Memory B cell (primary cell): Measurements from ENCODE around the gene EYA2.

Experiments used
- ATAC-seq: fragments of 150-1000 bp; cut with Tn5 transposase; 2 replicates; pipeline ENCODE4 v1.10.0; 2021; ENCODE audit warnings: low read depth, mild to moderate bottlenecking, moderate library complexity
- DNase-seq, 2 donors: peaks; one replicate each; pipeline ENCODE4 v3.0.0; 2022; ENCODE audit warnings: low spot score in 2 of 2
- H3K27ac Mint-ChIP-seq: one replicate; pipeline ENCODE4 v1.8.0; 2022; ENCODE audit warnings: mild to moderate bottlenecking, moderate library complexity, mixed read lengths
- H3K27me3 Mint-ChIP-seq: one replicate; pipeline ENCODE4 v1.8.0; 2022; ENCODE audit warnings: mixed read lengths
- H3K36me3 Mint-ChIP-seq: one replicate; pipeline ENCODE4 v1.8.0; 2022; ENCODE audit warnings: mild to moderate bottlenecking, mixed read lengths
- H3K4me1 Mint-ChIP-seq: one replicate; pipeline ENCODE4 v1.8.0; 2022; ENCODE audit warnings: mixed read lengths
- H3K4me3 Mint-ChIP-seq: one replicate; pipeline ENCODE4 v1.8.0; 2022; ENCODE audit warnings: mild to moderate bottlenecking, moderate library complexity, mixed read lengths
- H3K9me3 Mint-ChIP-seq: one replicate; pipeline ENCODE4 v1.8.0; 2022; ENCODE audit warnings: mixed read lengths

The EYA2 gene

DNA sequence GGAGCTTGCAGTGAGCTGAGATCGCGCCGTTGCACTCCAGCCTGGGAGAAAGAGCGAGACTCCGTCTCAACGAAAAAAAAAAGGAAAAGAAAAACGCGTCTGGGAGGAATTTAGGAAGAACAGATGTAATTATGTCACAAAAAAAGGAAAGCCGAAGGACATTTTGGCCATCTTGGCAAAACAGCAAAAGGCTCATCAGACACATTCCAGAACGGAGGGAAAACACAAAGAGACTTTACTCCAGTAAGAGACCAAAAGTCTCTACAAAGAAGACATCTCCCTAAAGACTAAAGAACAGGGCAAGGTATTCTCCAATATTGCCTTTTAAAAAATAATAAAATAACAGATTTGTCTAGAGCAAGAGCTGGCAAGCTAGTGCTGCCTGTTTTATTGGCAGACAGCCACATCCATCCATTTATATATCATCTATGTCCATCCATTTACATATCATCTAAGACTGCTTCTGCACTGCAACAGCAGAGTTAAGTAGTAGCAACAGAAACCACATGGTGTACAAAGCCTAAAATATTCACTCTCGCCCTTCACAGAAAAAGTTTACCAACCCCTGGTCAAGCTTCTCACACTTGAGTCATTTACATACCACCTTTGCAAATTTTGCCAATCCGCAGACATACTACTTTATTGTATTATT lies 328.0 kb downstream of the EYA2 start:
- no peak overlapping the region for H3K27ac Mint-ChIP-seq
- peaks cover 12% of the 10 kb centered on the region for H3K4me1 Mint-ChIP-seq
- H3K36me3 Mint-ChIP-seq: peaks cover 39% of the 10 kb centered on the region
- H3K27me3 Mint-ChIP-seq: no peaks in the 10 kb centered on the region
- ATAC-seq (no peak), DNase-seq (no peak)
- no peak overlapping the region for H3K4me3 Mint-ChIP-seq
- no peaks in the 10 kb centered on the region for H3K9me3 Mint-ChIP-seq

DNA sequence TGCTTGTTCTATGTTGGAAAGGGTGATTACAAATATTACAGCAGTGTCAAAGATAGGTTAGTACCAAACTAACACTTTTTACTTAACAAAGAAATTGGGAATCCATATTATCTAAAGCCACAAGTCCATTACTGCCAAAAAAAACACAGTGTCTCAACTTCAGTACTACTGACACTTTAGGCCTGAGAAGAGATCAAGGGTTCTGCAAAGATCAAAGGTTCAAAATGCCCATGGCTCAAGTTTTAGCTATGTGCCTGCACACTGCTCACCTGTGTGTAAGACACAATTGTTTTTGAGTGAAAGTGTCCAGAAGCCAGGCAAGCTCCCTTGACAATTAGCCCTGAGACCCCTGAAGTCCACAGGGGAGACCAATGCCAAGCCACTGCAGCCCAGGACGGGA lies 329.3 kb downstream of the EYA2 start:
- ATAC-seq: no peak
- H3K9me3 Mint-ChIP-seq: no peaks in the 10 kb centered on the region
- DNase-seq: no peak
- no peak overlapping the region for H3K27ac Mint-ChIP-seq
- H3K27me3 Mint-ChIP-seq: no peaks in the 10 kb centered on the region
- H3K4me3 Mint-ChIP-seq: no peak overlapping the region
- H3K4me1 Mint-ChIP-seq: peaks cover 9% of the 10 kb centered on the region
- peaks cover 31% of the 10 kb centered on the region for H3K36me3 Mint-ChIP-seq

DNA sequence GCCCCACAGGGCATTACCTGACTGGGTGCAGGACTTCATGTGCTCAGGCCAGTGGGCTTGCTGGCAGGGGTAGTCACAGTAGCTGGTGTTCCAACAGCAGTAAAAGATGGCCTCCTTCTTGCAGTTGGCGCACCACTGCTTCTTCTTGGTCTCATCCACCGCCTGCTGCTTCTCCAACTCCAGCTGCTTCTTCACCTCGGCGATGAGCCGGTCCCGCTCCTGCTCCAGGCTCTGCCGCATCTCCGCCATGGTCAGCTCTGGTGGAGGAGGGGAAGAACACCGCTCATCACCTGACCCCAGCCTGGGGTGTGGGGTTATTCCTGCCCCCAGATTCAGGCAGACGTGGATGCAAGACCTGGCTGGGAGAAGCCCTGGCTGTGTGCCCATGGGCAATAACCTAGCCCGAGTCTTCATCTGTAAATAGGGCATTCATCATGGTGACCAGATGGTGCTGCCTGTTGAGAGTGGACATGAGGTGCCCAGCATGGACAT lies 329.7 kb downstream of the EYA2 start:
- Mint-ChIP-seq H3K36me3 (peaks cover 31% of the 10 kb centered on the region), H3K27ac (peak overlapping the region; percentile 48), H3K27me3 (no peaks in the 10 kb centered on the region), H3K4me3 (no peak overlapping the region), H3K9me3 (no peaks in the 10 kb centered on the region), H3K4me1 (peaks cover 9% of the 10 kb centered on the region)
- no peak for ATAC-seq
- no peak for DNase-seq

DNA sequence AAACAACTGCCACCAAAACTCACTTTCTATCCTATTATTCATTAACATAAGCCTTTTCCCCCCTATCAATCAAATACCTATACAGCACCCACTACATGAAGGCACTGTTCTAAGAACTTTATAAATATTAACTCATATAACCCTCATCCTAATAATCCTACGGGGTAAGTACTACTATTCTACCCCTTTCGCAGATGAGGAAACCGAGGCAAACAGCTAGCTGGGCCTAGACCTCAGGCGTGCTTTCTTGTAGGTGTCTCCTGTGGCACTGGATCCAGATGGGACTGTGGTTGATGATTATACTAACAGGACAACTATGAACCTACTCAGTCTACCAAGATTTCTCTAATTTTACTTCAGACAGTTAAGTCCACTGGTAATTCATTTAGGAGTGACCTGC lies 330.2 kb downstream of the EYA2 start:
- H3K27me3 Mint-ChIP-seq: no peaks in the 10 kb centered on the region
- H3K36me3 Mint-ChIP-seq: peaks cover 30% of the 10 kb centered on the region
- peak overlapping the region; percentile 48 for H3K27ac Mint-ChIP-seq
- no peak overlapping the region for H3K4me3 Mint-ChIP-seq
- H3K9me3 Mint-ChIP-seq: no peaks in the 10 kb centered on the region
- H3K4me1 Mint-ChIP-seq: peaks cover 9% of the 10 kb centered on the region
- ATAC-seq: no peak
- no peak for DNase-seq

DNA sequence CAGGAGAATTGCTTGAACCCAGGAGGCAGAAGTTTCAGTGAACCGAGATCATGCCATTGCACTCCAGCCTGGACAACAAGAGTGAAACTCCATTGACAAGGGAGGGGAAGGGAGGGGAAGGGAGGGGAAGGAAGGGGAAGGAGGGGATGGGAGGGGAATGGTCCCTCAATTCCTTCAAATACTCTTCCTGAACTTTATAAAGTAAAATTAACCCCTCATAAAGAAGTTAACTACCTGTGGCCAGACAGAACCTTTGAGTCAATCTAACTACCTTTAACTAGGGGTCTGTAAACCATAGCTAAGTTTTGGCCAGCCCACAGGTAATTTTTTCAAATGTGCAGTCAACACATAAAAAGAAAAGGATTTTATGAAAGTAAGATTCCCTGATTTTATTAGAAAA lies 330.8 kb downstream of the EYA2 start:
- Mint-ChIP-seq H3K9me3 (no peaks in the 10 kb centered on the region), H3K4me1 (peaks cover 7% of the 10 kb centered on the region), H3K4me3 (no peak overlapping the region), H3K27me3 (no peaks in the 10 kb centered on the region), H3K36me3 (peaks cover 27% of the 10 kb centered on the region), H3K27ac (no peak overlapping the region)
- DNase-seq: no peak
- ATAC-seq: no peak

DNA sequence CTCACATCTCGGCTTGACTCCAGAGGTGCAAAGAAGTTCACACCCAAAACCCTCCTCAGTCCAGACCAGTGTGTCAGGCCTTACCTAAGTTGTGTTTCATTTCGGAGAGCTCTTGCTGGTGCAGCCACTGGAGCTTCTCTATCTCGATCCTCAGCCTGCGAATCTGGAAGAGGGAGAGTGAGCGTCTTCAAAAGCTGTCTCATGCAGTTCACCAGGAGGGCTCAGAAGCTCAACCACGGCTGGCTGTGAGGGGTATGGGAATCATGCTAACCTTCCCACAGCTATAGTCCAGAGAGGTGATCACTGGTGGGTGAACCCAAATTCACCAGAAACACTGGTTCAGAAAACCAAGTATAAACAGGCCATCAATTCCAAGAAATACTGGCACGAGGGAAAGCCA lies 332.5 kb downstream of the EYA2 start:
- Mint-ChIP-seq H3K27me3 (no peaks in the 10 kb centered on the region), H3K4me1 (no peaks in the 10 kb centered on the region), H3K36me3 (peaks cover 27% of the 10 kb centered on the region), H3K9me3 (no peaks in the 10 kb centered on the region), H3K27ac (no peak overlapping the region), H3K4me3 (no peak overlapping the region)
- no peak for DNase-seq
- ATAC-seq: no peak

DNA sequence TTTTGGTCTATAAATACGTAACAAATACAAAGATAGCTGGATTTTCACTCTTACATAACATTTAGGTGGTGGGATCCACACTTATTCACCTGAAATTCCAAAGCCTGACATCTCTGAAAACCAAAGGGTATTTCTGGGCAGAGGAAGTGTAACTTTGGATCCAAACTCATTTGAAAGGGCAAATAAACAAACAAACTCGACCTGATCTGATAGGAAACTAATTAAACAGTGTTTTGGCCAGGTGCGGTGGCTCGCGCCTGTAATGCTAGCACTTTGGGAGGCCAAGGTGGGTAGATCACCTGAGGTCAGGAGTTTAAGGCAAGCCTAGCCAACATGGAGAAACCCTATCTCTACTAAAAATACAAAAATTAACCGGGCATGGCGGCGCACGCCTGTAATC lies 332.9 kb downstream of the EYA2 start:
- no peak for DNase-seq
- H3K9me3 Mint-ChIP-seq: no peaks in the 10 kb centered on the region
- no peak overlapping the region for H3K4me3 Mint-ChIP-seq
- ATAC-seq: no peak
- no peak overlapping the region for H3K27ac Mint-ChIP-seq
- peaks cover 23% of the 10 kb centered on the region for H3K36me3 Mint-ChIP-seq
- no peaks in the 10 kb centered on the region for H3K27me3 Mint-ChIP-seq
- H3K4me1 Mint-ChIP-seq: no peaks in the 10 kb centered on the region

DNA sequence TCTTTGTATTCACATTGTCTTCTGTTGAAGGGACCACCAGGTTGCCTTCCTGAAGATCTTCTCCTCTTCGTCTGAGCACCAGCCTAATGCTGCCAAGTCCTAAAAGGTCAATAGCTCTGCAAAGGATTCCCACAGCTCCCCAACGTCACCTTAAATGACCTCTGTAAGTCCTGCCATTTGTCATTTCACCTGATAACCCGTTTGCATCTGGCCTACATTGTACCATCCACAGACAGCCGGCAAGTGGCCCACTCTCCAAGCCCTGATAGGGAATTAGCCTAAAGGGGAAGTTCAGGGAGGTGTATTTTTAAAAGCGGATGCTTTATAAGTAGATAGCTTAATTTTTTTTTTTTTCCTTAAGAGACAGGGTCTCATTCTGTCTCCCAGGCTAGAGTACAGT lies 334.0 kb downstream of the EYA2 start:
- Mint-ChIP-seq H3K4me3 (no peak overlapping the region), H3K27ac (peak overlapping the region; percentile 72), H3K4me1 (no peaks in the 10 kb centered on the region), H3K27me3 (no peaks in the 10 kb centered on the region), H3K9me3 (no peaks in the 10 kb centered on the region), H3K36me3 (peaks cover 20% of the 10 kb centered on the region)
- no peak for ATAC-seq
- no peak for DNase-seq

DNA sequence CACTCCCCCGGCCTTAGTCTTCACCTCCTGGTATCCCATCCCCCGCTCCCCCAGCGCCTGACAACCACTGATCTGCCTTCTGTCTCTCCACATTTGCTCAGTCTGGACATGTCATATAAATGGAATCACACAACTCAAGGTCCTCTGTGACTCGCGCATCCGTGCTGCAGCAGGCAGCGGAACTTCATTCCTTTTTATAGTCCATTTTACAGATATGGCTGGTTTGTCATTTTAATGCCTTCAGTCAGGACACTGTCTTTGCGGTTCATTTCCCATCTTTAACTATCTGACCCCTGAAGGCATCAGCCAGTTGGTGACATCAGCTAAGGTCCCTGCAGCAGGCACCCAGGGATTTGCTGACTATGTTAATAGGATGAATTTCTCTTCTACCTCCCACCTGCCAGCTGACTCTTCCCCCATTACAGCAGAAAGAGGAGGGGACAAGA lies 336.2 kb downstream of the EYA2 start:
- no peak overlapping the region for H3K27ac Mint-ChIP-seq
- ATAC-seq (no peak), DNase-seq (no peak)
- H3K9me3 Mint-ChIP-seq: no peaks in the 10 kb centered on the region
- H3K4me1 Mint-ChIP-seq: no peaks in the 10 kb centered on the region
- peaks cover 20% of the 10 kb centered on the region for H3K36me3 Mint-ChIP-seq
- no peaks in the 10 kb centered on the region for H3K27me3 Mint-ChIP-seq
- H3K4me3 Mint-ChIP-seq: no peak overlapping the region

DNA sequence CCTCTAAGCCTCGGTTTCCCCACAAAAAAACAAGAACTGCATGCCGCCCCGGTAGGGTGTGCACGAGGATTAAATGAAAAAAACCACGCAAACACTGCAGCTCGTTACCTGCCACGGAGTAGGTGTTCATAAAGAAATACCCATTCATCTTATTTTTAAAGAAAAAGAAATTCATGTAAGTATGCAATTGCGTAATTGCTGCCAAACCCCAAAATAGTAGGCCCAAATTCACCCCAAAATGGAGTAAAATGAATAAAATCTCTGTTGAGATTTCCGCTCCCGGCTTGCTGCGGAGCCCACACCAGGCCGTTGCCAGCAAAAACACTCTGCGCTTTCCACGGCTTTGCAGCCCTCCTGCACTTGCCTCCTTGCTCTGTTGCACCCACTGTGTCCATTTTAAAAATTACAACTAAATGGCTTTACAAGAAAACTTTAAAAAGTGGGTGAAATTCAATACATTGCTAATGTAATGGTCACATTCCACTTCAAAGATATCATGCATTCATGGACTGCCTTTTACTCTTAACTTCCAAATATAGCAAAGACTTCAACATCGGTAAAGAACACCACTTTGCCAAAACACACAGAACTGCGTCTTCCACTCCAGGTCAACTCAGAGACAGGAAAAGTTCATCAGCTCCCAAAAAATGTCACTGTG lies 336.9 kb downstream of the EYA2 start:
- DNase-seq: no peak
- H3K36me3 Mint-ChIP-seq: peaks cover 22% of the 10 kb centered on the region
- no peaks in the 10 kb centered on the region for H3K4me1 Mint-ChIP-seq
- ATAC-seq: no peak
- no peak overlapping the region for H3K4me3 Mint-ChIP-seq
- H3K9me3 Mint-ChIP-seq: no peaks in the 10 kb centered on the region
- H3K27me3 Mint-ChIP-seq: no peaks in the 10 kb centered on the region
- H3K27ac Mint-ChIP-seq: peak overlapping the region; percentile 63

DNA sequence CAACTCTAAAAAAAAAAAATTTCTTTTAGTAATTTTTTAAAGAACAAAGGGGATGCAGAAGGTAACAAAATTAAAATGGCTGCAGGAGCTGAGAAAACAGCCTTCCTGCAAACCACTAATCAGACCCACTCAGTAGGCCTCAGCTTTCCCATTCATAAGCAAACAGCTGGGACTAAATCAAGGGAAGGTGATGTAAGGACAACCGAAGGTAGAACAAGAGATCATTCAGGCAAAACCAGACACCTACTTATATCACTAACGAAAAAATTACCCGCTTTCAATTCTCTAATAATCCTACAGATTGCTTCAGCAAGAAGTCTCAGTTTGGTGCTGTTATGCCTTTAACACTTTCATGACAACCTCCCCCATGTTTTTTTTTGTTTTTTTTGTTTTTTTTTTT lies 337.9 kb downstream of the EYA2 start:
- Mint-ChIP-seq H3K27me3 (no peaks in the 10 kb centered on the region), H3K27ac (no peak overlapping the region), H3K4me1 (no peaks in the 10 kb centered on the region), H3K36me3 (peaks cover 27% of the 10 kb centered on the region), H3K4me3 (no peak overlapping the region), H3K9me3 (no peaks in the 10 kb centered on the region)
- ATAC-seq (no peak), DNase-seq (no peak)

DNA sequence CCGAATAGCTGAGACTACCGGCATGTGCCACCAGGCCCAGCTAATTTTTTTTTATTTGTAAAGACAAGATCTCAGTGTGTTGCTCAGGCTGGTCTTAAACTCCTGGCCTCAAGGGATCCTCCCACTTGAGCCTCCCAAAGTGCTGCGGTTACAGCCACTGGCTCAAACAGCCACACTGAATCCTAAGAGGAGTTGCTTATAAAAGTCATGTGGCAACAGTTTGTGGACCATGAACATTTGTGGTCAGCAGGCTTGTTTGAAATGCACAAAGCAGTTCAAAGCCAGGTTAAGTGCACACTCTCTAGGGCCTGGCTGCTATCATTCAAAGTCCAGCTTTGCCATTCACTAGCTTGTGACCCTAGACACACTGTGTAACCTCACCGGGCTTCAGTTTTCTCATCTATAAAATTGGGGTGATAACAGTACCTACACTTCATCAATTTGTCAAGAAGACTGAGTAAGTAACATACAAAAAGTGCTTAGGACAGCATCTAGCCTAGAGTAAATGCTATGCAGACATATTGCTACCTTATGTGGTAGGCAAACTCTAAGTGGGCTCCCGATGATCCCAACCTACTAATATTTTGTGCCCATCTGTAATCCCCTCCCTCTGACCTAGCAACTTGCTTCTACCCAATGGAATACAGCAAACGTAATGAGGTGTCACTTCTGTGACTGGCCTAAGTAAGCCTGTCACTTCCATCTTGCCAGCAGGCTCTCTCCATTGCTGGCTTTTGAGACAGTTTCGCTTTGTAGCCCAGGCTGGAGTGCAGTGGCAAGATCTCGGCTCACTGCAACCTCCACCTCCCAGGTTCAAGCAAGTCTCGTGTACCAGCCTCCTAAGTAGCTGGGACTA lies 338.9 kb downstream of the EYA2 start:
- Mint-ChIP-seq H3K9me3 (no peaks in the 10 kb centered on the region), H3K36me3 (peaks cover 34% of the 10 kb centered on the region), H3K27me3 (no peaks in the 10 kb centered on the region), H3K4me1 (no peaks in the 10 kb centered on the region), H3K27ac (peak overlapping the region; percentile 68), H3K4me3 (no peak overlapping the region)
- ATAC-seq (no peak), DNase-seq (no peak)

DNA sequence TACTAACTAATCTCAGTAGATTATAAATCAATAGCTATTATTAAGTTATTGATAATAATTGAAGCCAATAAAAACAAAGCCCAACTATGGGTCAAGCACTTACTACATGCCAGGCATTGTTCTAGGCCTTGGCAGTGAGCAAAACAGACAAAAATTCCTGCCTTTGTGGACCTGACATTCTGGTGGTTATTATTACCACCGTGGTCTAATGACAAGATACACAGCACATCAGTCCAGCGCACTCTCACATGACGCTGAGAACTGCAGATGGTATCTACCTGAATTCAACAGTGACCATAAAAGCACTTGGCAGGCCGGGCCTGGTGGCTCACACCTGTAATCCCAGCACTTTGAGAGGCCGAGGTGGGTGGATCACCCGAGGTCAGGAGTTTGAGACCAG lies 340.5 kb downstream of the EYA2 start:
- Mint-ChIP-seq H3K27ac (no peak overlapping the region), H3K9me3 (no peaks in the 10 kb centered on the region), H3K4me3 (no peak overlapping the region), H3K4me1 (no peaks in the 10 kb centered on the region), H3K36me3 (peaks cover 39% of the 10 kb centered on the region), H3K27me3 (no peaks in the 10 kb centered on the region)
- ATAC-seq: no peak
- DNase-seq: no peak

DNA sequence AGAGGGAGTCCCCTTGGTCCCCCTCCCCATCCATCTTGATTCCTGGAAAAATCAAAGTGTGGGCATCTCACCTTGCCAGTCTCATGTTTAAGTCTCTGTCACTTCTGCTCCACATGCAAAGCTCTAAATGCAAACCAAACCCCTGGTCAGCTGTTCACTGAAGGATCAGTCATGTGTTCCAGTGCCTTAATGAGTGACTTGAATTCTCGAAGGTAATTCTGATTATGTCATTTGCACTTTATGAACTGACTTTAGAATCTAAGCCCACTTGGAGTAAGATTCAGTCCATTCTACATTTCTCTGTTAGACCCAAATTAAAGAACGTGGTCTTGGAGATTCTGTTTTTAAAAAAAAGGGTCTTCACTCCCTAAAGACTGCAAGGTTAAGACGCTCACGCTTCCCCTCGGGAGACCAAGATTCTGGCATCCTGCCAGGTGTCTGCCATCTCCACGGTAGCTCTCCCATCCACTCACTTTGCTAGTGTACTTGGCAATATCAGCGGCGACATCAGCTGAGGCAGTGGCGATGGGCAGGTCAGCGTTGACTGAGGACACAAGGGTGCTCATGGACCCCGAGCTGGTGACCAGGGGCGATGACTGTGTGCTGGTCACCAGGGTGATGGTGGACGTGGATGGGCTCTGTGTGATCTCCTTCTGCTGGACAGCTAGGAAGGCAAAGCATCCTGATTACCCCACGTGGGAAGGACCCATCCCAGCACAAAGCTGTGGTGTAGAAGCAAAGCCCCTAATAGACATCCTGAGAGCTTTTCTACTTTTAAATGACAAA lies 341.4 kb downstream of the EYA2 start:
- ATAC-seq (no peak), DNase-seq (no peak)
- Mint-ChIP-seq H3K36me3 (peaks cover 35% of the 10 kb centered on the region), H3K4me1 (no peaks in the 10 kb centered on the region), H3K27me3 (no peaks in the 10 kb centered on the region), H3K4me3 (no peak overlapping the region), H3K9me3 (no peaks in the 10 kb centered on the region), H3K27ac (no peak overlapping the region)
